A549 (cell line): ENCODE measurements around the gene PGAP1. TPM values are rescaled to one million over a fixed set of nuclear protein-coding genes. Genes with fewer than 3 reads are reported as not detected.

ENCODE experiments used
- ATAC-seq, 2 experiments: fragments of 200-7000 bp in 1 of 2; fragments of >200 bp in 1 of 2; cut with Nextera tagmentation in 1 of 2; cut with Tn5 transposase in 1 of 2; 3 replicates each; pipeline versions ENCODE4 v1.8.0 to v1.9.1; 2018 to 2020; ENCODE audit warnings: mild to moderate bottlenecking in 1 of 2, moderate library complexity in 1 of 2
- CTCF ChIA-PET: fragments of 300-600 bp; sonication (Branson Sonifier 250); formaldehyde crosslinking; extraction: SDS; loops from one replicate; lab custom pipeline; 2021; ENCODE audit warnings: antibody characterized with exemption, inconsistent platforms; lab: Yijun Ruan, JAX
- POLR2A ChIA-PET: fragments of 350-600 bp; formaldehyde crosslinking; extraction: SDS; loops from one replicate; lab custom pipeline; 2021; ENCODE audit warnings: antibody characterized with exemption, inconsistent platforms; lab: Yijun Ruan, JAX
- DNase-seq, 2 experiments: peaks; one replicate each; pipeline versions ENCODE4 v3.0.0 to v3.0.0-alpha.2; 2011 to 2016; ENCODE audit warnings: low read depth in 1 of 2, low spot score in 1 of 2
- FAIRE-seq: peaks from 2 replicates; lab custom pipeline; 2011; peaks lifted over from hg19 to GRCh38; lab: Jason Lieb, UNC
- H3K27ac ChIP-seq, 2 experiments: fragments of >200 bp; sonication (Bioruptor Twin); formaldehyde crosslinking; 3 replicates each; pipeline ENCODE4 v1.5.1; 2016 to 2017
- H3K4me1 ChIP-seq: fragments of >200 bp; sonication (Bioruptor Twin); formaldehyde crosslinking; 3 replicates; pipeline ENCODE4 v1.6.1; 2016
- H3K4me2 ChIP-seq: fragments of >200 bp; sonication (Bioruptor Twin); formaldehyde crosslinking; 3 replicates; pipeline ENCODE4 v1.6.1; 2016
- H3K4me3 ChIP-seq: fragments of >200 bp; sonication (Bioruptor Twin); formaldehyde crosslinking; 3 replicates; pipeline ENCODE4 v1.5.1; 2016
- H3K9me3 ChIP-seq: fragments of >200 bp; sonication (Bioruptor Twin); formaldehyde crosslinking; 3 replicates; pipeline ENCODE4 v1.6.1; 2016
- CEBPB ChIP-seq, 2 experiments: fragments of >200 bp in 1 of 2; sonication (Bioruptor Twin) in 1 of 2; formaldehyde crosslinking in 1 of 2; IDR thresholded peaks; 2 replicates each; pipeline ENCODE4 v1.6.1; 2012 to 2016
- CHD2 ChIP-seq: fragments of 150-350 bp; IDR thresholded peaks from 2 replicates; pipeline ENCODE4 v1.6.1; 2014; ENCODE audit warnings: low read length; ENCODE audit not compliant: partially characterized antibody
- FOSB ChIP-seq: fragments of 250-450 bp; sonication (Bioruptor Pico); IDR thresholded peaks from 2 replicates; pipeline ENCODE4 v1.5.0; 2020; ENCODE audit warnings: mild to moderate bottlenecking, moderate library complexity
- FOXS1 ChIP-seq: fragments of 250-450 bp; sonication (Bioruptor Pico); IDR thresholded peaks from 2 replicates; pipeline ENCODE4 v1.5.0; 2020; ENCODE audit warnings: mild to moderate bottlenecking, moderate library complexity
- HEYL ChIP-seq: fragments of 250-450 bp; sonication (Bioruptor Pico); IDR thresholded peaks from 2 replicates; pipeline ENCODE4 v1.8.0; 2021; ENCODE audit warnings: mild to moderate bottlenecking, moderate library complexity
- HOXA7 ChIP-seq: fragments of 250-450 bp; sonication (Bioruptor Pico); IDR thresholded peaks from 2 replicates; pipeline ENCODE4 v1.5.0; 2020; ENCODE audit warnings: mild to moderate bottlenecking, moderate library complexity
- JUN ChIP-seq, 2 experiments: fragments of >200 bp; sonication (Bioruptor Twin); formaldehyde crosslinking; IDR thresholded peaks; 2 replicates in 1 of 2; 3 replicates in 1 of 2; pipeline ENCODE4 v1.6.1; 2016 to 2017
- KDM1A ChIP-seq: fragments of 200-600 bp; sonication (generic); IDR thresholded peaks from 2 replicates; pipeline ENCODE4 v1.6.1; 2016; ENCODE audit warnings: low read depth, mild to moderate bottlenecking
- MAX ChIP-seq: IDR thresholded peaks from 2 replicates; pipeline ENCODE4 v1.6.1; 2012
- MYC ChIP-seq: IDR thresholded peaks from 2 replicates; pipeline ENCODE4 v1.6.1; 2012; ENCODE audit warnings: mild to moderate bottlenecking, inconsistent platforms, low read length, improper control_type of control experiment, borderline replicate concordance
- NR3C1 ChIP-seq: fragments of >200 bp; sonication (Bioruptor Twin); formaldehyde crosslinking; IDR thresholded peaks from 3 replicates; pipeline ENCODE4 v1.6.1; 2017
- PHF8 ChIP-seq: fragments of 200-600 bp; sonication (generic); IDR thresholded peaks from 2 replicates; pipeline ENCODE4 v1.6.1; 2016; ENCODE audit warnings: low read depth, mild to moderate bottlenecking, antibody characterized with exemption, moderate library complexity, borderline replicate concordance
- POLR2A ChIP-seq: IDR thresholded peaks from 2 replicates; pipeline ENCODE4 v1.6.1; 2012; ENCODE audit warnings: mild to moderate bottlenecking, low read length
- RAD21 ChIP-seq, 2 experiments: fragments of >200 bp in 1 of 2; sonication (Bioruptor Twin) in 1 of 2; formaldehyde crosslinking in 1 of 2; IDR thresholded peaks in 1 of 2; conservative IDR thresholded peaks in 1 of 2; 2 replicates in 1 of 2; 3 replicates in 1 of 2; pipeline ENCODE4 v1.6.1; 2012 to 2018; ENCODE audit warnings: inconsistent platforms in 1 of 2
- TFCP2L1 ChIP-seq: fragments of 250-450 bp; sonication (Bioruptor Pico); IDR thresholded peaks from 2 replicates; pipeline ENCODE4 v1.5.0; 2021; ENCODE audit warnings: mild to moderate bottlenecking
- TP53 ChIP-seq: fragments of 250-450 bp; sonication (Bioruptor Pico); IDR thresholded peaks from 2 replicates; pipeline ENCODE4 v1.5.0; 2021; ENCODE audit warnings: mild to moderate bottlenecking, moderate library complexity
- ZC3H11A ChIP-seq: fragments of 450-650 bp; IDR thresholded peaks from 2 replicates; pipeline ENCODE4 v1.6.1; 2014; ENCODE audit warnings: antibody characterized with exemption, mild to moderate bottlenecking
- WGBS: methylation state at CpG from one replicate; pipeline ENCODE4 v1.1.6; 2017; ENCODE audit errors: missing lambda C conversion rate; 5-methylcytosine and 5-hydroxymethylcytosine counted together
- polyA minus RNA-seq: library from RNA; depleted of rRNA, polyadenylated mRNA; stranded (reverse); fragments of >200 nt; gene quantifications from 2 replicates; pipeline ENCODE4 v1.2.3, GENCODE V29; 2011; rRNA and poly(A)+ RNA removed
- polyA plus RNA-seq, 4 experiments: library from polyadenylated mRNA; depleted of rRNA in 3 of 4; stranded (reverse); fragments of >200 nt; fragmentation: RNase III in 1 of 4; extraction: RNeasy Plus Mini Kit Qiagen cat#74134 plus additional on column Dnase treatment in 1 of 4; gene quantifications; 2 replicates in 3 of 4; 3 replicates in 1 of 4; pipeline ENCODE4 v1.2.3, GENCODE V29; 2011 to 2017
- TF ChIP-seq, protein P1 (sequence below): IDR thresholded peaks from 2 replicates; pipeline ENCODE4 v1.6.1; 2012
- TF ChIP-seq, protein P2 (sequence below): fragments of >200 bp; sonication (Bioruptor Twin); formaldehyde crosslinking; IDR thresholded peaks from 3 replicates; pipeline ENCODE4 v1.5.1; 2016
- TF ChIP-seq, protein P3 (sequence below): fragments of >200 bp; sonication (Bioruptor Twin); formaldehyde crosslinking; IDR thresholded peaks from 3 replicates; pipeline ENCODE4 v1.6.1; 2016
- TF ChIP-seq, protein P4 (sequence below): fragments of 250-450 bp; sonication (Bioruptor Pico); IDR thresholded peaks from 2 replicates; pipeline ENCODE4 v1.5.0; 2021; ENCODE audit warnings: mild to moderate bottlenecking, moderate library complexity, borderline replicate concordance

The PGAP1 gene
- polyA plus RNA-seq (2011; rRNA removed) (7.6 and 9.3 TPM in 2 replicates), polyA plus RNA-seq (2017; fragmentation: RNase III; extraction: RNeasy Plus Mini Kit Qiagen cat#74134 plus additional on column Dnase treatment) (3.3 to 4.1 TPM (median 3.5 TPM) in 3 replicates), polyA minus RNA-seq (5.6 and 5.7 TPM in 2 replicates)
- 0.91 and 1.1 TPM in 2 replicates for polyA plus RNA-seq (2012; cell fraction: cytosol; rRNA removed)
- 2.0 and 3.8 TPM in 2 replicates for polyA plus RNA-seq (2012; cell fraction: nucleus; rRNA removed)

- DNase-seq (peak; percentile 76 to 87), ATAC-seq (peak; percentile 86 to 94), FAIRE-seq (no peak)
- Histone ChIP-seq H3K4me2 (peak within 1 kb of the TSS; percentile 88), H3K9me3 (no peaks in the 10 kb centered on the region), H3K4me3 (peak within 1 kb of the TSS; percentile 97), H3K4me1 (peaks cover 21% of the 10 kb centered on the region), H3K27ac (peak within 1 kb of the TSS; percentile 91 to 98)
- 1% methylated on average over 28 of the region's 62 CpGs for WGBS
- ChIA-PET CTCF (interaction anchor here (0.6 to 1.5 kb wide), 2 partner anchors 434 to 451 kb away, joined by 3 to 4 read pairs; no protein-coding TSS in a partner anchor), POLR2A (interaction anchor here (0.6 to 1.6 kb wide), 2 partner anchors 62 to 759 kb away, joined by 4 read pairs; no protein-coding TSS in a partner anchor)
- TF ChIP-seq, protein P1, sequence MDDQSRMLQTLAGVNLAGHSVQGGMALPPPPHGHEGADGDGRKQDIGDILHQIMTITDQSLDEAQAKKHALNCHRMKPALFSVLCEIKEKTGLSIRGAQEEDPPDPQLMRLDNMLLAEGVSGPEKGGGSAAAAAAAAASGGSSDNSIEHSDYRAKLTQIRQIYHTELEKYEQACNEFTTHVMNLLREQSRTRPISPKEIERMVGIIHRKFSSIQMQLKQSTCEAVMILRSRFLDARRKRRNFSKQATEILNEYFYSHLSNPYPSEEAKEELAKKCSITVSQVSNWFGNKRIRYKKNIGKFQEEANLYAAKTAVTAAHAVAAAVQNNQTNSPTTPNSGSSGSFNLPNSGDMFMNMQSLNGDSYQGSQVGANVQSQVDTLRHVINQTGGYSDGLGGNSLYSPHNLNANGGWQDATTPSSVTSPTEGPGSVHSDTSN = no peak
- no peak for TF ChIP-seq HEYL (CRISPR knock-in tag)
- no peak for TF ChIP-seq HOXA7 (CRISPR knock-in tag)
- TF ChIP-seq KDM1A = no peak
- no peak for TF ChIP-seq RAD21 (conservative IDR thresholded peaks at IDR 0.05 in 1 of 2, IDR thresholded peaks at IDR 0.05 in 1 of 2)
- no peak; the same call in none of the 2 replicates for TF ChIP-seq MAX
- TF ChIP-seq TFCP2L1 (CRISPR knock-in tag) = no peak
- TF ChIP-seq PHF8 = peak; percentile 74; the same call in 1 of the 2 replicates
- TF ChIP-seq CEBPB (IDR thresholded peaks at IDR 0.05) = no peak; a peak in 1 of 4 replicates
- no peak for TF ChIP-seq FOXS1 (CRISPR knock-in tag)
- TF ChIP-seq CHD2 = peak; percentile 33
- TF ChIP-seq MYC = no peak
- no peak for TF ChIP-seq TP53
- TF ChIP-seq, protein P2, sequence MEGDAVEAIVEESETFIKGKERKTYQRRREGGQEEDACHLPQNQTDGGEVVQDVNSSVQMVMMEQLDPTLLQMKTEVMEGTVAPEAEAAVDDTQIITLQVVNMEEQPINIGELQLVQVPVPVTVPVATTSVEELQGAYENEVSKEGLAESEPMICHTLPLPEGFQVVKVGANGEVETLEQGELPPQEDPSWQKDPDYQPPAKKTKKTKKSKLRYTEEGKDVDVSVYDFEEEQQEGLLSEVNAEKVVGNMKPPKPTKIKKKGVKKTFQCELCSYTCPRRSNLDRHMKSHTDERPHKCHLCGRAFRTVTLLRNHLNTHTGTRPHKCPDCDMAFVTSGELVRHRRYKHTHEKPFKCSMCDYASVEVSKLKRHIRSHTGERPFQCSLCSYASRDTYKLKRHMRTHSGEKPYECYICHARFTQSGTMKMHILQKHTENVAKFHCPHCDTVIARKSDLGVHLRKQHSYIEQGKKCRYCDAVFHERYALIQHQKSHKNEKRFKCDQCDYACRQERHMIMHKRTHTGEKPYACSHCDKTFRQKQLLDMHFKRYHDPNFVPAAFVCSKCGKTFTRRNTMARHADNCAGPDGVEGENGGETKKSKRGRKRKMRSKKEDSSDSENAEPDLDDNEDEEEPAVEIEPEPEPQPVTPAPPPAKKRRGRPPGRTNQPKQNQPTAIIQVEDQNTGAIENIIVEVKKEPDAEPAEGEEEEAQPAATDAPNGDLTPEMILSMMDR = no peak
- peak; percentile 73 for TF ChIP-seq POLR2A
- TF ChIP-seq ZC3H11A = no peak
- TF ChIP-seq, protein P3, sequence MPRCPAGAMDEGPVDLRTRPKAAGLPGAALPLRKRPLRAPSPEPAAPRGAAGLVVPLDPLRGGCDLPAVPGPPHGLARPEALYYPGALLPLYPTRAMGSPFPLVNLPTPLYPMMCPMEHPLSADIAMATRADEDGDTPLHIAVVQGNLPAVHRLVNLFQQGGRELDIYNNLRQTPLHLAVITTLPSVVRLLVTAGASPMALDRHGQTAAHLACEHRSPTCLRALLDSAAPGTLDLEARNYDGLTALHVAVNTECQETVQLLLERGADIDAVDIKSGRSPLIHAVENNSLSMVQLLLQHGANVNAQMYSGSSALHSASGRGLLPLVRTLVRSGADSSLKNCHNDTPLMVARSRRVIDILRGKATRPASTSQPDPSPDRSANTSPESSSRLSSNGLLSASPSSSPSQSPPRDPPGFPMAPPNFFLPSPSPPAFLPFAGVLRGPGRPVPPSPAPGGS = peak; percentile 62; the same call in 2 of the 3 replicates
- TF ChIP-seq, protein P4, sequence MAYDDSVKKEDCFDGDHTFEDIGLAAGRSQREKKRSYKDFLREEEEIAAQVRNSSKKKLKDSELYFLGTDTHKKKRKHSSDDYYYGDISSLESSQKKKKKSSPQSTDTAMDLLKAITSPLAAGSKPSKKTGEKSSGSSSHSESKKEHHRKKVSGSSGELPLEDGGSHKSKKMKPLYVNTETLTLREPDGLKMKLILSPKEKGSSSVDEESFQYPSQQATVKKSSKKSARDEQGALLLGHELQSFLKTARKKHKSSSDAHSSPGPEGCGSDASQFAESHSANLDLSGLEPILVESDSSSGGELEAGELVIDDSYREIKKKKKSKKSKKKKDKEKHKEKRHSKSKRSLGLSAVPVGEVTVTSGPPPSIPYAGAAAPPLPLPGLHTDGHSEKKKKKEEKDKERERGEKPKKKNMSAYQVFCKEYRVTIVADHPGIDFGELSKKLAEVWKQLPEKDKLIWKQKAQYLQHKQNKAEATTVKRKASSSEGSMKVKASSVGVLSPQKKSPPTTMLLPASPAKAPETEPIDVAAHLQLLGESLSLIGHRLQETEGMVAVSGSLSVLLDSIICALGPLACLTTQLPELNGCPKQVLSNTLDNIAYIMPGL (CRISPR knock-in tag) = no peak
- TF ChIP-seq NR3C1 = no peak
- no peak for TF ChIP-seq FOSB
- TF ChIP-seq JUN (IDR thresholded peaks at IDR 0.05) = peak; percentile 17 to 74; a peak in 3 of 5 replicates
Observed at GRCh38 chr2:196926562-196927375, at the start of gene PGAP1. Gene PGAP1, minus strand, starts transcription at chr2:196926707. Its CDS starts 91 bp downstream, at chr2:196926616.
